A549 (cell line): ENCODE measurements around the gene RGS17. TPM values are rescaled to one million over a fixed set of nuclear protein-coding genes. Genes with fewer than 3 reads are reported as not detected.

Source experiments
- ATAC-seq, 2 experiments: fragments of 200-7000 bp in 1 of 2; fragments of >200 bp in 1 of 2; cut with Nextera tagmentation in 1 of 2; cut with Tn5 transposase in 1 of 2; 3 replicates each; pipeline versions ENCODE4 v1.8.0 to v1.9.1; 2018 to 2020; ENCODE audit warnings: mild to moderate bottlenecking in 1 of 2, moderate library complexity in 1 of 2
- CTCF ChIA-PET: fragments of 300-600 bp; sonication (Branson Sonifier 250); formaldehyde crosslinking; extraction: SDS; loops from one replicate; lab custom pipeline; 2021; ENCODE audit warnings: antibody characterized with exemption, inconsistent platforms; lab: Yijun Ruan, JAX
- POLR2A ChIA-PET: fragments of 350-600 bp; formaldehyde crosslinking; extraction: SDS; loops from one replicate; lab custom pipeline; 2021; ENCODE audit warnings: antibody characterized with exemption, inconsistent platforms; lab: Yijun Ruan, JAX
- DNase-seq, 2 experiments: peaks; one replicate each; pipeline versions ENCODE4 v3.0.0 to v3.0.0-alpha.2; 2011 to 2016; ENCODE audit warnings: low read depth in 1 of 2, low spot score in 1 of 2
- FAIRE-seq: peaks from 2 replicates; lab custom pipeline; 2011; peaks lifted over from hg19 to GRCh38; lab: Jason Lieb, UNC
- H3K27ac ChIP-seq, 2 experiments: fragments of >200 bp; sonication (Bioruptor Twin); formaldehyde crosslinking; 3 replicates each; pipeline ENCODE4 v1.5.1; 2016 to 2017
- H3K4me1 ChIP-seq: fragments of >200 bp; sonication (Bioruptor Twin); formaldehyde crosslinking; 3 replicates; pipeline ENCODE4 v1.6.1; 2016
- H3K4me2 ChIP-seq: fragments of >200 bp; sonication (Bioruptor Twin); formaldehyde crosslinking; 3 replicates; pipeline ENCODE4 v1.6.1; 2016
- H3K4me3 ChIP-seq: fragments of >200 bp; sonication (Bioruptor Twin); formaldehyde crosslinking; 3 replicates; pipeline ENCODE4 v1.5.1; 2016
- H3K9me3 ChIP-seq: fragments of >200 bp; sonication (Bioruptor Twin); formaldehyde crosslinking; 3 replicates; pipeline ENCODE4 v1.6.1; 2016
- CBX8 ChIP-seq: fragments of 200-600 bp; sonication (generic); IDR thresholded peaks from 2 replicates; pipeline ENCODE4 v1.6.1; 2016
- CEBPB ChIP-seq, 2 experiments: fragments of >200 bp in 1 of 2; sonication (Bioruptor Twin) in 1 of 2; formaldehyde crosslinking in 1 of 2; IDR thresholded peaks; 2 replicates each; pipeline ENCODE4 v1.6.1; 2012 to 2016
- CHD2 ChIP-seq: fragments of 150-350 bp; IDR thresholded peaks from 2 replicates; pipeline ENCODE4 v1.6.1; 2014; ENCODE audit warnings: low read length; ENCODE audit not compliant: partially characterized antibody
- EHF ChIP-seq: fragments of 250-450 bp; sonication (Bioruptor Pico); IDR thresholded peaks from 2 replicates; pipeline ENCODE4 v1.5.0; 2020; ENCODE audit warnings: mild to moderate bottlenecking
- EHMT2 ChIP-seq: fragments of 200-600 bp; sonication (generic); IDR thresholded peaks from 2 replicates; pipeline ENCODE4 v1.6.1; 2016; ENCODE audit warnings: antibody characterized with exemption, low read depth, mild to moderate bottlenecking, moderate library complexity
- EP300 ChIP-seq, 2 experiments: fragments of >200 bp; sonication (Bioruptor Twin); formaldehyde crosslinking; IDR thresholded peaks; 2 replicates in 1 of 2; 3 replicates in 1 of 2; pipeline ENCODE4 v1.6.1; 2016 to 2017
- FOSB ChIP-seq: fragments of 250-450 bp; sonication (Bioruptor Pico); IDR thresholded peaks from 2 replicates; pipeline ENCODE4 v1.5.0; 2020; ENCODE audit warnings: mild to moderate bottlenecking, moderate library complexity
- FOSL2 ChIP-seq, 2 experiments: fragments of 450-650 bp in 1 of 2; fragments of >200 bp in 1 of 2; sonication (Bioruptor Twin) in 1 of 2; formaldehyde crosslinking; IDR thresholded peaks; 2 replicates each; pipeline versions ENCODE4 v1.5.0 to v1.6.1; 2016 to 2020; ENCODE audit warnings: mild to moderate bottlenecking in 1 of 2, moderate library complexity in 1 of 2
- GATA3 ChIP-seq: IDR thresholded peaks from 2 replicates; pipeline ENCODE4 v1.6.1; 2012; ENCODE audit warnings: borderline replicate concordance
- MAZ ChIP-seq: fragments of 150-350 bp; IDR thresholded peaks from 2 replicates; pipeline ENCODE4 v1.6.1; 2014; ENCODE audit warnings: antibody characterized with exemption, low read depth, low read length, borderline replicate concordance
- NR3C1 ChIP-seq: fragments of >200 bp; sonication (Bioruptor Twin); formaldehyde crosslinking; IDR thresholded peaks from 3 replicates; pipeline ENCODE4 v1.6.1; 2017
- RARB ChIP-seq: fragments of 250-450 bp; sonication (Bioruptor Pico); IDR thresholded peaks from 2 replicates; pipeline ENCODE4 v1.8.0; 2021; ENCODE audit warnings: mild to moderate bottlenecking, moderate library complexity
- RCOR1 ChIP-seq: fragments of 150-350 bp; IDR thresholded peaks from 2 replicates; pipeline ENCODE4 v1.6.1; 2014; ENCODE audit warnings: antibody characterized with exemption, low read length, low read depth
- RFX5 ChIP-seq: fragments of 450-650 bp; IDR thresholded peaks from 2 replicates; pipeline ENCODE4 v1.7.1; 2014; ENCODE audit warnings: antibody characterized with exemption, mild to moderate bottlenecking, moderate library complexity
- SREBF2 ChIP-seq: fragments of 450-650 bp; IDR thresholded peaks from 2 replicates; pipeline ENCODE4 v1.6.1; 2014; ENCODE audit warnings: mild to moderate bottlenecking, moderate library complexity
- ZNF302 ChIP-seq: fragments of 250-450 bp; sonication (Bioruptor Pico); IDR thresholded peaks from 2 replicates; pipeline ENCODE4 v1.9.0; 2021; ENCODE audit warnings: inconsistent platforms, mild to moderate bottlenecking, moderate library complexity
- WGBS: methylation state at CpG from one replicate; pipeline ENCODE4 v1.1.6; 2017; ENCODE audit errors: missing lambda C conversion rate; 5-methylcytosine and 5-hydroxymethylcytosine counted together
- polyA plus RNA-seq, 4 experiments: library from polyadenylated mRNA; depleted of rRNA in 3 of 4; stranded (reverse); fragments of >200 nt; fragmentation: RNase III in 1 of 4; extraction: RNeasy Plus Mini Kit Qiagen cat#74134 plus additional on column Dnase treatment in 1 of 4; gene quantifications; 2 replicates in 3 of 4; 3 replicates in 1 of 4; pipeline ENCODE4 v1.2.3, GENCODE V29; 2011 to 2017
- TF ChIP-seq, protein P1 (sequence below): IDR thresholded peaks from 2 replicates; pipeline ENCODE4 v1.6.1; 2012; ENCODE audit warnings: low read depth, borderline replicate concordance
- TF ChIP-seq, protein P2 (sequence below): fragments of 450-650 bp; IDR thresholded peaks from 2 replicates; pipeline ENCODE4 v1.6.1; 2014; ENCODE audit warnings: antibody characterized with exemption
- TF ChIP-seq, protein P3 (sequence below): fragments of 200-600 bp; sonication (generic); IDR thresholded peaks from 2 replicates; pipeline ENCODE4 v1.6.1; 2016; ENCODE audit warnings: antibody characterized with exemption, mild to moderate bottlenecking, moderate library complexity
- TF ChIP-seq, protein P4 (sequence below): fragments of >200 bp; sonication (Bioruptor Twin); formaldehyde crosslinking; IDR thresholded peaks from 2 replicates; pipeline ENCODE4 v1.6.1; 2016

Gene RGS17
- polyA plus RNA-seq, 2 of the 4 experiments (the other 2 are of a cell fraction): 3.2 to 9.8 TPM

DNA sequence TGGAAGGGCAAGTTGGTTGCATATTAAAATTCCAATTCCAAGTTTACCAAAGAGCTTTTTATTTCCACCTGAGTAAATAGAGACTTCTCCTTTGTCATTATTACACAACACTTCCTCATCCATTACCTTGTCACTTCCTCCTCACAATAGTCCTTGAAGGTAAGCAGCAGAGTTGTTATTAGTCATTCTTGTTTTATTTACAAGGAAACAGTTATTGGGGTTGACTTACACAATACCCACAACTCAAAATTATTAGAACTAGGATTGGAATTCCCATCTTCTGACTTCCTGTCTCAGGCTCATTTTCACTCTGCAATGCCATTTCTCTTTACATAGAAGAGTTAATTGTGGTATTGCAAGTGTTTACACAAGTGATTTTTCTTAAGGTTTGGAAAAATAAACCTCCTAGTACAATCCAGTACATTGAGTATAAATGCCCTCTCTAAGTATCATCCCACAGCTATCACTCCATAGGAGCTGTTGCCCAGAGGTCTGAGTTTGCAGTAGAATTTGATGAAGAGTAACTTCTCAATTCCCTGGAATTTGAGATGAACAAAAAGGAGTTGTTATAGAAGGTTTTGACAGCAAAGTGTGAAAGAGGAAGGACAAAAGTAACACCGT, 99.6 kb downstream of the RGS17 start (continued):
- TF ChIP-seq EHMT2: no peak
- TF ChIP-seq, protein P1, sequence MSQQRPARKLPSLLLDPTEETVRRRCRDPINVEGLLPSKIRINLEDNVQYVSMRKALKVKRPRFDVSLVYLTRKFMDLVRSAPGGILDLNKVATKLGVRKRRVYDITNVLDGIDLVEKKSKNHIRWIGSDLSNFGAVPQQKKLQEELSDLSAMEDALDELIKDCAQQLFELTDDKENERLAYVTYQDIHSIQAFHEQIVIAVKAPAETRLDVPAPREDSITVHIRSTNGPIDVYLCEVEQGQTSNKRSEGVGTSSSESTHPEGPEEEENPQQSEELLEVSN: no peak
- TF ChIP-seq, protein P2, sequence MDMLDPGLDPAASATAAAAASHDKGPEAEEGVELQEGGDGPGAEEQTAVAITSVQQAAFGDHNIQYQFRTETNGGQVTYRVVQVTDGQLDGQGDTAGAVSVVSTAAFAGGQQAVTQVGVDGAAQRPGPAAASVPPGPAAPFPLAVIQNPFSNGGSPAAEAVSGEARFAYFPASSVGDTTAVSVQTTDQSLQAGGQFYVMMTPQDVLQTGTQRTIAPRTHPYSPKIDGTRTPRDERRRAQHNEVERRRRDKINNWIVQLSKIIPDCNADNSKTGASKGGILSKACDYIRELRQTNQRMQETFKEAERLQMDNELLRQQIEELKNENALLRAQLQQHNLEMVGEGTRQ: no peak
- TF ChIP-seq GATA3: no peak
- no peak for TF ChIP-seq RCOR1
- TF ChIP-seq NR3C1: no peak

DNA sequence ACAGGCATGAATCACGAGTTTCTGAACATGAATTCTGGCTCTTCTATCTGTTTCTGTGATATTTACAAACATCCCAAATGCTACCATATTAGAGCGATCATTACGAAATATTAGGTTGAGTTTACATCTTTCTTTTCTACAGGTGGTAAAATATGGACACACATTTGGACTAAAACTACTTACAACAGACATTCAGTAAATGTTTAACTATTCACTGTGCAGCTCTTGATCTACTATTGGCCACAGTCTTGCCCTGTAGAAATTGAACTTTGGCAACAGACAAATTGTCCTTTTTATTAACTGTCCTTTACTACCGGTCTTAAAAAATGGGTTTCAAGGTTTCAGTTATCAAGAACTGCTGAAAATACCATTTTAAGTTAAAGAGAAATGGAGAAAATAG, 102.1 kb downstream of the RGS17 start:
- CTCF ChIA-PET: no interaction called here
- FAIRE-seq (no peak), ATAC-seq (no peak), DNase-seq (no peak)
- H3K9me3 ChIP-seq: no peaks in the 10 kb centered on the region
- H3K4me1 ChIP-seq: peaks cover 41% of the 10 kb centered on the region
- H3K4me2 ChIP-seq: peak overlapping the region; percentile 48; the same call in 2 of the 3 replicates
- no peak overlapping the region for H3K4me3 ChIP-seq
- H3K27ac ChIP-seq: no peak overlapping the region
- POLR2A ChIA-PET: no interaction called here
- 70% methylated on average over 4 of the region's 4 CpGs for WGBS
- TF ChIP-seq CHD2: no peak
- no peak for TF ChIP-seq RFX5
- no peak for TF ChIP-seq CEBPB (IDR thresholded peaks at IDR 0.05)
- TF ChIP-seq, protein P3, sequence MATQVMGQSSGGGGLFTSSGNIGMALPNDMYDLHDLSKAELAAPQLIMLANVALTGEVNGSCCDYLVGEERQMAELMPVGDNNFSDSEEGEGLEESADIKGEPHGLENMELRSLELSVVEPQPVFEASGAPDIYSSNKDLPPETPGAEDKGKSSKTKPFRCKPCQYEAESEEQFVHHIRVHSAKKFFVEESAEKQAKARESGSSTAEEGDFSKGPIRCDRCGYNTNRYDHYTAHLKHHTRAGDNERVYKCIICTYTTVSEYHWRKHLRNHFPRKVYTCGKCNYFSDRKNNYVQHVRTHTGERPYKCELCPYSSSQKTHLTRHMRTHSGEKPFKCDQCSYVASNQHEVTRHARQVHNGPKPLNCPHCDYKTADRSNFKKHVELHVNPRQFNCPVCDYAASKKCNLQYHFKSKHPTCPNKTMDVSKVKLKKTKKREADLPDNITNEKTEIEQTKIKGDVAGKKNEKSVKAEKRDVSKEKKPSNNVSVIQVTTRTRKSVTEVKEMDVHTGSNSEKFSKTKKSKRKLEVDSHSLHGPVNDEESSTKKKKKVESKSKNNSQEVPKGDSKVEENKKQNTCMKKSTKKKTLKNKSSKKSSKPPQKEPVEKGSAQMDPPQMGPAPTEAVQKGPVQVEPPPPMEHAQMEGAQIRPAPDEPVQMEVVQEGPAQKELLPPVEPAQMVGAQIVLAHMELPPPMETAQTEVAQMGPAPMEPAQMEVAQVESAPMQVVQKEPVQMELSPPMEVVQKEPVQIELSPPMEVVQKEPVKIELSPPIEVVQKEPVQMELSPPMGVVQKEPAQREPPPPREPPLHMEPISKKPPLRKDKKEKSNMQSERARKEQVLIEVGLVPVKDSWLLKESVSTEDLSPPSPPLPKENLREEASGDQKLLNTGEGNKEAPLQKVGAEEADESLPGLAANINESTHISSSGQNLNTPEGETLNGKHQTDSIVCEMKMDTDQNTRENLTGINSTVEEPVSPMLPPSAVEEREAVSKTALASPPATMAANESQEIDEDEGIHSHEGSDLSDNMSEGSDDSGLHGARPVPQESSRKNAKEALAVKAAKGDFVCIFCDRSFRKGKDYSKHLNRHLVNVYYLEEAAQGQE: no peak
- no peak for TF ChIP-seq EHF
- TF ChIP-seq FOSB: no peak
- no peak for TF ChIP-seq RCOR1
- no peak for TF ChIP-seq ZNF302 (CRISPR knock-in tag)
- TF ChIP-seq, protein P2: no peak
- no peak for TF ChIP-seq EP300 (IDR thresholded peaks at IDR 0.05)
- no peak for TF ChIP-seq MAZ
- TF ChIP-seq, protein P4, sequence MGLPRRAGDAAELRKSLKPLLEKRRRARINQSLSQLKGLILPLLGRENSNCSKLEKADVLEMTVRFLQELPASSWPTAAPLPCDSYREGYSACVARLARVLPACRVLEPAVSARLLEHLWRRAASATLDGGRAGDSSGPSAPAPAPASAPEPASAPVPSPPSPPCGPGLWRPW: no peak
- no peak for TF ChIP-seq RARB (CRISPR knock-in tag)
- TF ChIP-seq FOSL2 (IDR thresholded peaks at IDR 0.05): no peak
- no peak for TF ChIP-seq FOSL2 (CRISPR knock-in tag; IDR thresholded peaks at IDR 0.05)
- no peak for TF ChIP-seq SREBF2

DNA sequence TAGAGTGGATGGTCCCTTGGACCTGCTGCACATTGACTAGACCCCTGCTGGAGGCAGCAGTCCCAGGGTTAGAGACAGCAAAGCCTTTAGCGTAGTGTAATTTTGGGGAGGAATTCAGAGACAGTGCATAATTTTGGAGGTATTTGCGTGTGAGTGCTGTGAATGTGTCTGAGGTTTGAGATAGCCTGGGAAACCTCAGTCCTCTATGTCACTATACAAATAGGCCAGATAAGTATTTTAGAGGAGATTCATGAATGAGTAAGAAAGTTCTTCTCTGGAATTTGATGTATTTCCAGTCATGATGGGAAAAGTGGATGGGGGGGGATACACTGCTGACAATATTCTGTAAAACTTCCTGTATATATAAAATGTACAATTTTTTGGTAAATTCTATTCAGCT, 102.8 kb downstream of the RGS17 start:
- TF ChIP-seq EP300 (IDR thresholded peaks at IDR 0.05) (no peak), CBX8 (no peak)
- TF ChIP-seq, all 56 proteins: peak for 0
- FAIRE-seq (no peak), ATAC-seq (no peak), DNase-seq (no peak)
- no peak overlapping the region for H3K4me3 ChIP-seq
- H3K9me3 ChIP-seq: no peaks in the 10 kb centered on the region
- 89% methylated on average over 2 of the region's 2 CpGs for WGBS
- ChIA-PET CTCF (no interaction called here), POLR2A (no interaction called here)
- peaks cover 41% of the 10 kb centered on the region for H3K4me1 ChIP-seq
- no peak overlapping the region for H3K27ac ChIP-seq
- H3K4me2 ChIP-seq: no peak overlapping the region
